Hematopoietic multipotent progenitor cell treated with erythropoietin and hydrocortisone succinate and interleukin-3 and kit ligand, for 6 days (in vitro differentiated cells): ENCODE results near the gene ASXL1.

Source experiments
- DNase-seq: peaks from one replicate; pipeline ENCODE4 v3.0.0-alpha.2; 2015

ASXL1 gene

DNA sequence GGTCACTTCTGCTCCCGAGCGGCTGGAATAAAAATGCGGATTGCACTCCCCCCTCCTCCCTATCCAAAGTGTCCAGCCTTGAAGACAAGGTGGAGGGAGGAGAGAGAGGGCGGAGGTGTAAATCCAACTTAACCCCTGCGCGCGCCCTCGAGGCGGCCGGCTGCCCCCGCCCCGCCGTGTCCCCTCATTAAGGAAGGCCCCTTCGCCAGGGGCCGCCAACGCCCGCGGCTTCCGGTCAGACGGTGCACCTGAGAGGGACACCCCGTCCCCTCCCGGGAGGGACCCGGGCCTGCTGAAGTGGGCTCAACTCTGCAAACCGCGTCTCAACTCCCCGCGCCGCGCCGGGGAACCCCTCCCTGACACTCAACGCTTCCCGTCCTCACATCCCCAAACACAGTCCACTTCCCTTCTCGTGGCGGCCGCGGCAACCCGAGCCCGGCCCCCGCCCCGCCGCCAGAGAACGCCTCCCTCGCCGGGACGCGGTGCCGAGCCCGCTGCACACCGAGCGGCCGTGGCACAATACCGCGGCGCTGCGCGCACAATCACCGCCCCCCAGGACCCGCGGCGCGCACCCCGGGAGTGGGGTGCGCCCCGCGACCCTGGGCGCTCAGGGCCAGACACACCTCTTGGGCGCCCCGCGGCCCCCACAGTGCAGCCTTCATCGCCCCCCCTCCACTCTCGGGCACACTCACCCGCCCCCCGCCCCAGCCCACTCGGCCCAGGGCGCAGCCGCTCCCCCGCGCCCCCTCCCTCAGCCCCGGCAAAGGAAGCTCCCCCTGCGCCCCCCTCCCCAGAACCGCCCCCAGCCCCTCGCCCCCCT lies 124.5 kb downstream of the ASXL1 start:
- peak; percentile 51 for DNase-seq

DNA sequence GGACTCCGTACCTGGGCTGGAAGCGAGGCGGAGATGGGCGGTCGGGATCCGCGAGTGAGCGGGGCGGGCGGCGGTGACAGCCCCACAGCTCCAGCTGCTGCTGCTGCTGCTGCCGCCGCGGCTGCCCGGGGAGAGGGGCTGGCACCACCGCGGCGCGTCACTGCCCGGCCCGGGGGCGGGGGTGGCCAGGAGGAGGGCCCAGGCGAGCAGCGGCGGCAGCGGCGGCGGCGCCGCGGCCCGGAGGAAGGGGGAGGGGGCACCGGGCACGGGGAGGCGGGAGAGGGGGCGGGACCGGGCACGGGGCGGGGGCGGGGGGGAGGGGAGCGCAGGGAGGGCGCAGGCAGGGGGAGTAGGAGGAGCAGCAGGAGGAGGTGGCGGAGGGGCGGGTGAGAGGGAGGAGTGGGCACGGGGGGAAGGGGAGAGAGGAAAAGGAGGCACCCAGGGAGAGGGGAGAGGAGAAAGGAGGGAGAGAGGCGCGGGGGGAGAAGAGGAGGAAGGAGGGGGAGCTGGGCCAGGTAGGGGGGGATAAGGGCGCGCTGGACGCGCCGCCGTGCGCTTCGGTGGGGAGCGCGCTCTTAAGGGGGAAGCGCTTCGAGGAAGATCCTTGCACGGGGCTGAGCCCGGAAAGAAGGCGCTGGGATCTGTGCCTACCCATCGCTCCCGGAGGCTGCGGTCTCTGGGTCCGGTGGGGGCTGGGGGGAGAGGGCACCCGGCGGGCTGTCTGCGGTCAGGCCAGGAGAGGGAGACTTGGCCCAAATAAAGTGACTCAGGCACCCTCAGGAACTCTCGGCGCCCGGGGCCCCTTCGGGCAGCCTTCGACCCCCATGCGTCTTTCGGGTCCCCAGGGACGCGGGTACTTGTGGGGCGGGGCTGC lies 125.5 kb downstream of the ASXL1 start:
- DNase-seq, result peak; percentile 72

DNA sequence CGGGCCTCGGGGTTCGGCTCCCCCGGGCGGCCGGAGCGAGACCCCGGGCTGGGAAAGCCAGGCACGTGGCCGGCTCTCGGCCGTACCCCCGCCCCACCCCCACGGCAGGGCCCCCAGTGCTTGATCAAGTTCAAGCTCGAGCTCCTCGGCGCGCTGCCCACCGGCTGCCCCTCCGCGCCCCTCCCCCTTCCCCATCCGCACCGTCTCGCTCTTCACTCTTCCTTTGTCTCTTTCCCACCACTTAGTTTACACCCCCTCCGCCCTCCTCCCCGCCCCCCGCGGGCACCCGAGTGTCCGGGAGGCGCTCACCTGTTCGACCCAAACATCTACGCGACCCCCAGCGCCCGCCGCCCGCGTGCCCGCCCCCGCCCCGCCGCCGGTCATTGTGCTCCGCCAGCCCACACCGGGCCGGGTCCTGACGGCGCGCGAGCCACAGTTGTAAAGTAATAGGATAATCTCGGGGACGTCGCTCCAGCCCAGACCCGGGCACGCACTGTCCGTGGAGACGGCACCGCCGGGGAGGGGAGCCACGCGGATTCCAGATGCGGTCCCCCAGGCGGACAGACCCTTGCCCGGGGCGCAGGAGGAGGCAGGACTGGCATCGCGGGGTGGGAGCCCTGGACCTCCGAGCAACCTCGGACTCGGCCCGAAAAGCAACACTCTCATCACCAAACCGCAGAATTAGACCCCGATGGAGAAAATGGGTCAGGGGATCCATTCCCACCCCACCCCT lies 126.3 kb downstream of the ASXL1 start:
- DNase-seq, result peak; percentile 23

DNA sequence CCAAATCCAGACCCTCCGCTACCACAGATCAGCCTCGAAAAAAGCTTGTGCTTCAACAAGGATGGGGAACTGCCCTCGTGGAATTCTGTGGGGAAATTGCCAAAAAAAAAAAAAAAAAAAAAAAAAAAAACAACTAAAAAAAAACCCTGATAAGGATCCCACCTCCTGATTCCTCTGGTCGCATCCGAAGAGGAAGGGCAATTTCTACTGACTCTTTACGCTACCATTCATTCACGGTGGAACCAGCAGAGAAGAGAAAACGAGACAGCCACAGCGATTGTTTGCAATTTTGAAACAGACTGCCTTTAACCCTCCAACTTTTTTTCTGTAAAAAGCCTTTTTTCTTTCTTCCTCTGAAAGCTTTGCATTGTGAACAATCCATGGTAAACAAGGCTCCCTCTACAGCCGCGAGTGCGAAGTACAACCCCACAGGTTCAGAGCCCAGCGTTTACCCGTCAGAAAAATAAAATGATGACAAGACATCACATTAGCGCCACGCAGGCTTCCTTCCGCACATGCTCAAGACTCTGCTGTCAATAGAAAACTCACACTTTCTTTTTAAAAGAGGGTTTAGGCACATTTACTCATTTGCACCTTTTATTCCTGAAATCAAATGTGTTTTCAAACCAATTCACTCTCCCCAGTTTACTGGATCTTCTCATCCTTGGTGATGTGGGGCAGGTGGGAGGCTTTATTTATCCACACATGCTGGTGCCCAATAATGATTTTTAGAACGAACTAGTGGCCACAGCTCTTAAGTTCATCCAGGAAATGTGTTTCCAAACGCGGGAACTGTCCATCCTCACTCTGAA lies 127.0 kb downstream of the ASXL1 start:
- DNase-seq, result peak; percentile 91

DNA sequence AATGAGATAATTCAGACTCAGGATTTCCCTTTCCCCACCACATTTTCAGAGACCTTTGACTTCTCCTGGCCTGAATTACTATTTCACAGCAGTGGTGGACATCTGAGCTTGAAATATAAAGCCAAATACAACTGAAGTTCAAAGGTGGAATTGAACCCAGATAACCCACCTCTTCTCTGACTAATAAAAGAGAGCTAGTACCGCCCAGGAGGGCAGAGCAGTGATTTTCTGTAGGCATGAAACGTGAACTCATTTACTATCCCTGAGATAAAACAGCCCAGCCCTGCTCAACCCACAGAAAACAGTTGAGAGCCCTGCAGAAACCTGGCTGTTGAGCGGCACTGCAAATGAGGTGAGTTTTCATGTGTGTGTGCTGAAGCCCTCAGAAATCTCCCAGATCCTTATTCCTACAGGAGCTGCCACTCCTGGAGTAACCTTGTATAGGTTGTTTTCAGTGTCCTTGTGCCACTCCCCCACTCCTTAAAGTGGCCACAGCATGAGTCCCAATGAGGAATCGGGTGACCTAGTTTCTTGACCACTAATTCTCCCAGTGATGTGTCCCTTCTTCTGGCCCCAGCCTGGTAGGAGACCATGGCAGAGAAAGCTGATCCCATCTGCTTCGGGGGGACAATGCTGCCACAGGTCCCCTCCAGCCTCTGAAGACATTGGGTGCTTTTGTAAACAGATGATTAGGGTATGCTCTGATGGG lies 127.8 kb downstream of the ASXL1 start:
- DNase-seq, result no peak

DNA sequence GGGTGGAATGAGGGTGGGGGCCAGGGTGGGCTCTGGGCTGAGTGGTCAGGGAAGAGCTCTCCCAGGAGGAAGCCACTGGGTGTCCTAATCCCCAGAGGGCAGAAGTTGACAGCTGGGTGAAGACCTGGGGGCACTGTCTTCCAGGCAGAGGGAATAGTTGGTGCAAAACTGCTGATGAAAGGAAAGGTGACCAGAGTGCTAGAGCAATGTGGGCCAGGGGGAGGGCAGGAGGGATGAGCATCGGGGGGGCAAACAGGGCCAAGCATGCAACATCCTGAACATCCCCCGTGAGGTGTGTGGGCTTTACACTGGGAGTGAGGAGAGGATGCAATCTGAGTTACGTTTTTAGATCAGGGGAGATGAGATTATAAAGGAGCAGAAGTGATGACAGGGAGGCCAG lies 129.2 kb downstream of the ASXL1 start:
- DNase-seq, result no peak

DNA sequence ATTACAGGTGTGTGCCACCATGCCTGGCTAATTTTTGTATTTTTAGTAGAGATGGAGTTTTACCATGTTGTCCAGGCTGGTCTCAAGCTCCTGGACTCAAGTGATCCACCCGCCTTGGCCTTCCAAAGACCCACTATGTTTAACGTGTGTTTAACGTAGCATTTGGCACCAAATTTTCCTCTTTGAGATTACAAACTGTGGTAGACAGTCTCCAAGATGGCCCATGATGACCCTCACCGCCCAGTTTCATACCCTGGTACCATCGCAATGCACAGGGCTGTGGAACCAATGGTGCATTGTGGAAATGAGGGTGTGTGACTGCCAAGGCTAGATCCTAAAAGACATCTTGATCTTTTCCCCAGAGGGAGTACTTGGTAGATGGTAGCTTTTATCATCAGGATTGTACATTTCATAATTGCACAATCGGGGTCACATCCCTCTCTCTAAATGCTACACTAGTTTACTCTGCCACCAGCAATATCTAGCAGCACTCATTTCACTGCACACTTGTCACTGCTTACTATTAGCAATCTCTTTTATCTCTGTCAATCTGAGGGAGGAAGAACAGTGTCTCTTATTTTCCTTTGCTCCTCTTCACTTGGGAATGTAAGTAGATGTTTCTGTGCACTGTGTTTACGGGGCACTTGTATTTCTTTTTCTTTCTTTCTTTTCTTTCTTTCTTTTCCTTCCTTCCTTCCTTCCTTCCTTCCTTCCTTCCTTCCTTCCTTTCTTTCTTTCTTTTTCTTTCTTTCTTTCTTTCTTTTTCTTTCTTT lies 130.1 kb downstream of the ASXL1 start:
- no peak for DNase-seq
